Endometrial microvascular endothelial cells (primary cell): ENCODE data around the gene SLC9A3. TPM values are rescaled to one million over a fixed set of nuclear protein-coding genes. Genes with fewer than 3 reads are reported as not detected.
"Not testable (repeated sequence)": the region's sequence is repeated elsewhere in the genome, so short reads cannot be mapped to it uniquely, and the experiment has no call there.

Source experiments
- in situ Hi-C: cut with HindIII; loops from 2 replicates; pipeline ENCODE4 v1.10.0; 2017; ENCODE audit warnings: low sequenced_read_pairs, low pct_unique_long_range_greater_than_20kb; ENCODE audit errors: inconsistent ontology term
- total RNA-seq: library from RNA; depleted of rRNA; stranded (reverse); fragments of >200 nt; gene quantifications from one replicate; pipeline ENCODE4 v1.2.3, GENCODE V29; 2015; ENCODE audit errors: inconsistent ontology term

The SLC9A3 gene
- total RNA-seq, 1 donor from 2014 or later: 2.0 TPM

DNA sequence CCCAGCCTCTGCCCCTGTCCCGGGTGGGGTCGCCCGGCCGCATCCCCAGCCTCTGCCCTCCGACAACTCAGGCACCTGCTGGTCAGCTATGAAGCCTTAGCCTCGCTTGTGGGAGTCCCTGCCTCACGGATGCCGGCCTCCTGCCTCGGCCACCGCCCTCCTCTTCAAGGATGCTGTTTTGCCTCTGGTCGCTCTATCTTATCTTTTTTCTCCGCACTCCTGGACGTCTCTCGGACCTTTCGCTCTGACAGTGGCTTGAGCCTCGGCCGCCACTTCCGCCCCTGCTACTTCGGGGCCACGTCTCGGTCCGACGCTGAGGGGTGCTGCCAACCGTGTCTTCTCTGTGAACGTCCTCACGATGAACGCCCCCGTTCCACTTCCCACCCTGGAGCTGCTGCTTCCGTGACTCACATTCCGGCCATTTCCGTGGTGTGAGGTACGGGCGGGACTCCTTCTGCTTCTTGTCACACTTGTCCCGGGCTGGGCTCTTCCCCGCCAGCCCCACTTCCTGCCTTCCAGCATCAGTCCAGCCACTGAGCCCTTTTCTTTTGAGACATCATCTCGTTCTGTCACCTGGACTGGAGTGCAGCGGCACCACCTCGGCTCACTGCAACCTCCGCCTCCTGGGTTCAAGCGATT, 26.3 kb downstream of the SLC9A3 start:
- in situ Hi-C loops: no loop called here

DNA sequence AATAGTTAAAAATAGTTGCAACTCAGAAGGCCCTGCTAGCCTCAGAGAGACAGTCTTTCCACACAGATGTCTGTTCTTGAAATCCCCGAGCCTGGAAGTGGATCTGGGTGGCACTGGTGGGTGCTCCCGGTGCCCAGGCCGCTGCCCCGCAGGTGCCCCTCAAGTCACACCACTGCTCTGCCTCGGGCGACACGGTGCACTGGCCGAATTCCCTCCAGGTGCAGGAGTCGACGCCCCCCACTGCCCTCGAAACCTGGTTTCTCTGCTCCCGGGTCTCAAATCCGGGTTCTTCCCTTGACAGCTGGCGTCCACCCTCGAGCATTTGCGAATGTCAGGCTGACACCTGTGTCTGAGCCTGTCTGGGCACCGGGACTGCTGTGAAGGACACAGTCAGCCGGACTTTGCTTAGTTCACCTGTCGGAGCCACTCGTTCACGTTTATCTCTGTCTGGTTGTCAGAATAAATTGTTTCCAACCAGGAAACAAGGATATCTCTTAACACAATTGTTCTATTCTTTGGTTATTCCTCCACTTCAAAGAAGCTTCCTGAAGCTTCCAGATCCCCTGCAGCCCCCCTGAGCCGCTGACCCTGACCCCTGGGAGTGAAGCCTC, 27.1 kb downstream of the SLC9A3 start:
- in situ Hi-C loops: no loop called here

DNA sequence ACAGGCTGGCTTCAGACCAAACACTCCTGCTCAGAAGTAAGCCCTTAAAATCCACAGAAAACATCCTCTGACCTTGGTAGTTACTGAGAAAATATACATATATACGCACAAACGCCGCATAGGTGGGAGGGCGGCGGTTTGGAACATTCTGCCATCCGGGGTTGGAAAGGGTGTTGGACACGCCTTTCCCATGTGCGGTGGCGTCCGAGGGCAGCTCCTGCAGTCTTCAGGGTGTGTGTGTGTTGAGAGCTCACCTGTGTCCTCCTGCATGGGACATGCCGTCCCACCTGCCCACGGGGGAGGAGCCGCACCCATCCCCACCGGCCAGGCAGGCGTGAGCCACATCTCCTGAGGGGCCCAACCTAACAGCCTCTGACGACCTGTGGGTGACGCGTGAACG, 28.2 kb downstream of the SLC9A3 start:
- in situ Hi-C loops: no loop called here

DNA sequence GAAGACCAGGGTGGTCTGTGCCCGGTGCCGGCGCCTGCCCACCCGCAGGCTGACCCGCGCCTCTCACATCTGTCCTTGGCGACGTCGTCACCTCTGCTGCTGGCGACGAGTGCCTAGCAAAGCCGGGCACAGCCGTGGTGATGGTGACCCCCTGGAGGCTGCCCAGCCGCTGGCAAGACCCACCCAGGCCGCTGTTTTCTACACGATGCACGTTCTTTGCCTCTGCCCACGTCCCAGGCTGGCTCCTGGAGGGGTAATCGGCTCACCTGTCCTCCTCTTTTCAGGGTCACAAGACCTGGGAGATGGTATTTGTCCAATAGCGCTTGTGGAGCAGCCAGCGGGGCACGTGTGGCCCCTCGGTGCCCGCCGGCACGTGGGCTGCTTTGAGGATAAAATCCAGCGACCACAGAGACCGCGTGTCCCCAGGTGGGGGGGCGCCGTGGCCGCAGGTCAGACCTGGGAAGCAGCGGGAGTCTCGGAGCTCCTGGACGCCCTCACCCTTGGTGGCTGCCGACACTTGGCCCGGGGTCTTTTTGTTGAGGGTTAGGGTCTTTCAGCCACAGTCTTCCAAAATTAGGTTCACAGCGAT, 29.5 kb downstream of the SLC9A3 start:
- in situ Hi-C loops: no loop called here

DNA sequence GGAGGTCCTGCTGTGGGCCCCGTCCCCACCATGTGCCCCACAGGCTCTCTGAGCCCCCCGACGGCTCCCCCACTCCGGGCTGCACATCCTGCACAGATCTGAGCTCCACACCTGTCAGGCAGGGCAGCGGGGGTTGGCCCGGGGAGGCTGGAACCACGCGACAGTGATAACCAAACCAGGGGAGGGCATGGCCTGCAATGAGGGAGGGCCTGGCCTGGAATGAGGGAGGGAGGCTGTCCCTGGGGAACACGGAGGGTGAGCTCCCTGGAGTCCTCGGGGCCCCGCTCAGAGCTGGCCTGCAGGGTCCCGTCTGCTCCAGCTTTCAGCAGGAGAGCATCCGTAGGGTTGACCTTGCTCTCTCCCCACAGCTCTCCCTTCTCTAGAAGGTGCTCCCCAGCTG, 30.5 kb downstream of the SLC9A3 start:
- in situ Hi-C loops: no loop called here

DNA sequence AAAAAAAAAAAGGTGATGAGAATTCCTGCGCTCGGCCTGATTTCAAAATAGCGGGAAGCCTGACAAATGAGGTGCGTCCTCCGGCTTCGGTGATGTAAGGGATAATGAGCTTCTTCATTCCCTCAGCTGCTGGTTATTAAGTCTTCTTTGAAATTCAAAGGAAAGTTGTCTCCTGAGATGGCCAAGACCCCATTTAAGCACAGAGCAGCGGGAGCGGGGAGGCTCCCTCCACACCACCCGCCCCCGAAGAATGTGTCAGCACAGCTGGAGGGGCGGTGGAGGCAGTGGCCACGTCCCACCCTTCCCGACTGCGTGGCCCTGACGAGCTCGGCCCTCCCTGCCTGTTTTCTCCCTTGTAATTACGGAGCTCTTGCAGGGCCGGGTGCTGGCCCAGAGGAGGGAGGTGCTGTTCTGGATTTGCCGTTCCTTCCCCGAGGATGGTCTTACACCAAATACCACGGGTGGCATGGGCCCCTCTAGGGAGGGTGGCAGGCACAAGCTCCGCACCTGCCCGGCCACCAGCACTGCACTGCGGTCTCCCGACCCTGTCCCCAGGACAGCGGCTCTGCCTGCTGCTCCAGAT, 31.0 kb downstream of the SLC9A3 start:
- in situ Hi-C loops: no loop called here

DNA sequence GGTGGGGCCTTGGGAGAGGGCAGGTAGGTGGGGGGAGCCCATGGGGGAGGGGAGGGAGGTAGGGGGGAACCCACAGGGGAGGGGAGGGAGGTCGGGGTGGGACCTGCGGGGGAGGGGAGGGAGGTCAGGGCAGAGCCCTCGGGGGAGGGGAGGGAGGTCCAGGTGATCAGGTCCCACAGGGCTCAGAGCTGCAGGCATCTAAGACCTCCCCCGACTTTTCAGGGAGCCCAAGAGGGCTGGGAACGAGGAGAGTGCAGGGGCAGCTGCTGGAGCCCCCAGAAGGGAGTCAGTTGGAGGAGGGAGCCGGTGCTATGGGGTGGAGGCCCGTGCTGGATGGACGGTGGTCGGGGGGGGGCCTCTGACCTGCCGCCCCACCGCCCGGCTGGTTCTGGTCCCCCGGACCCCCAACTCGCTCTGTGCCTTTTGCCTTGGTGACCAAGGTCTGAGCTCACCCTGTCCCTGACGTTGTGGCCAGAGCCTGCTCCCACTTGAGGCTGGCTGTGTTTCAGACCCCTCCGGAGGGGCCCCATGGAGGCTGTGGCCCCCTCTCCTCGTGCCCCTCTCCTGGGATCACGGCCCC, 31.8 kb downstream of the SLC9A3 start:
- in situ Hi-C loops: no loop called here

DNA sequence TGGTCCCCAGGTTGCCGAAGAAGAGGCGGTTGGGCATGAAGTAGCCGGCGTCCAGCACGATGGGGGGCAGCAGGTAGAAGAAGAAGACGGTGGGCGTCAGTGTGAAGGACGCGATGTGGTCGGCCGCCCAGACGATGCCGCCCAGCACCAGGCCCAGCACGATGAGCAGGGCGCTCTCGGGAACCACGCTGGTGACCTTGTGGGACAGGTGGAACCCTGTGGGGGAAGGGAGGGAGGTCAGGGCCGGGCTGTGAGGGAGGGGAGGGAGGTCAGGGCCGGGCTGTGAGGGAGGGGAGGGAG, 32.4 kb downstream of the SLC9A3 start:
- in situ Hi-C loops: no loop called here

DNA sequence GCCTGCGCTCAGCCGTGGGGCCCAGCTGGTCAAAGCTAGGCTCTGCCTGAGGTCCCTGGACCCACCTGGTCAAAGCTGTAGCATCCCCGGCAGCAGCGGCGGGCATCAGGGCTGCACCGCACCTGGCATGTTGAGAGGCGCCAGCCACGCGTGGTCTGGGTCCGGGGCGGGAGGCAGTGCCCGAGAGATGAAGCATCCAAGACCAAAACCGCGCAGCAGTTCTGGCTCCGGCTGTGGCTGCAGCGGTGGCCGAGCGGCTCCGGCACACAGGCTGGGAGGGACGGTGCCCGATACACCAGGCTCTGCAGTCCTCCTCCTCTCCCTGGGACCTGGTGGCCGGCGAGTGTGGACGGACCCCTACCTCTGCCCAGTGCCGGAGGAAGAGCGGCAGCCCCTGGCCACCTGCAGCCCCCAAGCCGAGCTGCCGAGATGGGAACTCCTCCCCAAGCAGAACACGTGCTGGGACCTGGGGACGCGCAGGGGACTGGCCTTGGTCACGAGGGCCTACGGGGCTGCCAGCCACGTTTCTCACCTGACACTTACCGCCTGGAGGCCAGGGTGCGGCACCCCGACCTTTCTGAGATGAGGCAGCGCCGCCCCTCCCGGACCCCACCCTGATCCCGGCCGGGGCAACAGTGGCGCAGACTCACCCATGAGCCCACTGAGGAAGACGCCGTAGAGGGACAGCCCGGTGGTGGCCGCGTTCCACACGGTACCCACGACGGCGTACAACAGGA, 33.0 kb downstream of the SLC9A3 start:
- in situ Hi-C loops: no loop called here

DNA sequence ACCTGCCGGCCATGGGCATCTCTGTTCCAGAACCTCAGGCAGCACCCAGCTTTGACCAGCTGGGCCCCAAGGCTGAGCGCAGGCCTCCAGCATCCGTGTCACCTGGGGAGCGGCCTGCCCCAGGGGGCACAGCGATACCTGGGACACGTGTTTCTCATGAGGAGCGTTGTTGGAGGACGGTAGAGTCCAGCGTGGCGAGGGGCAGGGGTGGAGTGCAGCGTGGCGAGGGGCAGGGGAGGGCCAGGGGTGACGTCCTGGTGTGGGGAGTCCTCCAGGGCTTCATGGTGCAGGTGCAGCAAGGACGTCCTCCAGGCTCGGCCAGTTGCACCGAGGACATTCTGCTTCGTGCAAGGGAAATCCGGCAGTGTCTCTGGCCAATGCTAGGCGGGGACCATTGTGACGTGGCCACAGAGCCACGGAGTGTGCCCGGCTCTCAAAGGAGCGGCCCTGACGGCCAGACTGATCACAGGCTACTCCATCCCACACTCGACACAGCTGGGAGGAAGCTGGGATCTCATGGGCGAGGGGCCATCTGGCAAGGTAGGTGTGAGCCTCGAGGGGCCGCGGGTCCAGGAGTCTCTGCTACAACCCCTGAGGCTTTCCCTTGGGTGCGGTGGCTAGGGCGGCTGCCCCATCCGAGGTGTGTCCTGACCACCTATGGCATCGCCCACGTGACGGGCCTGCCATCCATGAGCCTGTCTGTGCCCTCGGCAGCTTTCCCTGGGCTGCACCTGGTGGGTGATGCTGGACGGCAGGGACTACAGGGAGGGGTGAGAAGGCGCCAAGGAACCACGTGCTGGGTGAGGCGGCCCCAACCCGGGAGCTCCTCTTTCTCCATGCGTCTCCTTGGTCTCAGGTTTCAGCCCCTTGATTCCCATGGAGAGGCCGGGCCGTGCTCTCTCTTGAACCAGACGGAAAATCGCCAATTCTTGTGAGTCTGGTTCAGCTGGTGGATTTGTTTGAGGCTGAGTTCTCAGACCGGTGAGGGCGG, 33.8 kb downstream of the SLC9A3 start:
- in situ Hi-C loops: no loop called here

DNA sequence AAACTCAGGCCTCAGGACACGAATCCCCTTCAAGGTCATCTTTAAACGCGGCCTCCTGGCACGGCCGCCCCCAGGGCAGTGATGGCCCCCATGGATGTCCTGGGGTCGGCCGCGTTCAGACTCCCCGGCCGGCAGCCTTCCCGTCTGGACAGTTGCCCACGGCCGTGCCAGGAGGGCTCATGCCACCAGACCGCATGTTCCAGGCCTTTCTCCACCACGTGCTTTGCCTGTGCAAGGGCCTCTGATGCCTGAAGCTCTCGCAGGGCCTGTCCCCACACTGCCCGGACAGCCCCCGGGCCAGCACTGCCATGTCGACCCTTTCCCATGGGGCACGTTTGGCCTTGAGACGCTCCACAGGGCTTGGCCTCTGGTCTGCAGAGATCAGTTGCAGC, 34.6 kb downstream of the SLC9A3 start:
- in situ Hi-C loops: no loop called here

DNA sequence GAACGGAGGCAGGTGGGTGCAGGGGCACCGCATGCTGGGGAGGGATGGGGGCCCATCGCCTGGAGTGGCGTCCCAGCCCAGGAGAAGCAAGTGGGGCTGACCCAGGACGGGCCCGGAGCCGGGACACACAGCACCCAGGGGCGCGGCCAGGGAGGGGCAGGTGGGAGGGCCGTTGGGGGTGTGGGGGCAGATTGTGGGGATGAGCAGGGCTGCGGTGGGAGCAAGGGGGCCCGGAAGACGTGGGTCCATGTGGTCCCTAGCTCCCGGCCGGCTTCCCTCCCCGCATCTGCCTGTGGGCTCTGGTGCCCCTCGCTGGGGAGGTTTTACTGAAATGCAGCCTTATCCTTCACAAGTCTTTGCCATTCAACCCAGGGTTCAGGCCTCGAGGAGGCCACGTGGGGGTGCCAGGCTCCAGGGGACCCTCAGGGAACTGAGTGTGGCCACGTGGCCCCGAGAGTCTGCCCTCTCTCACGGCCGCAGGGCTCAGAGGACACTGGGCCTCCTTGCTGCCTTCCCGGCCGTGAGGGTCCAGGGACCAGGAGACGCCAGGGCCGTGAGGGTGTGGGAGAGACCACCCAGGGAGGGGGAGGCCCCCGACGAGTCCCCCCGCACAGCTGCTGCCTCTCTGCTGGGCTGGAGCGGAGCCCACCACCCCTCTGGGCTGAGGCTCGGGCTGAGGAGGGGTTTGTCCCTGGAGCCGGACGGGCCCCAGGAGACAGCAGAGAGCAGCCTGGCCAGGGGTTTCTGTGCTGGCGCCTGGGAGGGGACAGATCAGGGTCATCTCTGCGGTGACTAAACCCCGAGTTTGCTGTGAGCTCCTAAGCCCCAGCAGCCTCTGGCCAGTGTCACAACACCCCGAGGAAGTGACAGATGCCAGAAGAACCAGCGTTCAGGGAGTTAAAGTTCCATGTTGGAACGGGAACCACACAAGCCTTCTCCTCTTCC, 35.2 kb downstream of the SLC9A3 start:
- in situ Hi-C loops: no loop called here

DNA sequence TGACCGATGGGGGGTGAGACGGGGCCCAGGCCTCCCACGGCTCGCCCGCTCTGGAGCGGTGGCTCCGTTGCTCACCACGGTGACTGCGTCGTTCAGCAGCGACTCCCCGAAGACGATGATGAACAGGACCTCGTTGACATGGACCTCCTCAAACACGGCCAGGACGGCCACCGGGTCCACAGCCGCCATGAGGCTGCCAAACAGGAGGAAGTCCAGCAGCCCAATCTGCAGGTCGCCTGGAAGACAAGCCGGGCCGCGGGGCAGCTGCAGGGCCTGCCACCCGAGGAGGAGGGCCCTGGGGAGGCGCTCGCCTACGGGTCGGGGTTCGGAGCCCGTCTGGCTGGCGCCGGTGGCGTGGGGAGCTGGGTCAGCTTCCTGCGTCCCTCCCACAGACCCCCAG, 36.0 kb downstream of the SLC9A3 start:
- in situ Hi-C loops: no loop called here

DNA sequence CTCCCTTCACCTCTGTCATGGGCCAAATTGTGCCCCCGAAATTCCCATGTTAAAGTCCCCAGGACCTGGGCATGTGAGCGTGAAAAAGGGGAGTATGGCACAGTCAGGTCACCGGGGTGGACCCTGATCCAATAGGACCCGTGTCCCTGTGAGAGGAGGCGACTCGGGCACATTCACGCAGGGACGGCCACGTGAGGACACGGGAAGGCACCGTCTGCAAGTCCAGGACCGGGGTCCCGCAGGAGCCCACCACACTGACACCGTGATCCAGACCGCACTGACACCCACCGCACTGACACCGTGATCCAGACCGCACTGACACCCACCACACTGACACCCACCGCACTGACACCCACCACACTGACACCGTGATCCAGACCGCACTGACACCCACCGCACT, 37.7 kb downstream of the SLC9A3 start:
- in situ Hi-C loops: not testable (repeated sequence)

DNA sequence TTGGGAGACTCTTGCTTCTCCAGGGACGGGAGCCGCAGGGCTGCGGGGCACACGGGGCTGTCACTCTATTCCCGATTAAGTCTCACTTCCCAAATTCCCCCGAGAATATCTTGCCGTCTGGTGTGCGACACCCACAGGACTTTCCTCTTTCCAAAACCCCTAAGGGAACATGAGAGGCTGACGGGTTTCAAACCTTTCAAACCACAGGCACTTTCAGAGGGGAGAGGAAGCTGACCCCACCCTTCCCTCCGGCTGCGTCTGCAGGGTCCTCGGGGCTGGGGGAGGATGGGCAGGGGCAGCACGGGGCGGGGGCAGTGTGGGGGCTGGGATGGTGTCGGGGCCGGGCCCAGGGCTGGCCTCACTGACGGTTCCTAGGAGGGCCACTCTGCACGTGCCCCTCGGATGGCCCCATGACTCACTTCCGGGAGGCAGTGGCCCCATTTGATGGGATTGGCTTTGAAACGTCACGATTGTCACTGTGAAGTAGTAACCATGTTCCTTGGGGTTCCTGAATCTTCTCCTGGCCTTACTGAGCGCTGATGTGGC, 38.2 kb downstream of the SLC9A3 start:
- in situ Hi-C loops: no loop called here

DNA sequence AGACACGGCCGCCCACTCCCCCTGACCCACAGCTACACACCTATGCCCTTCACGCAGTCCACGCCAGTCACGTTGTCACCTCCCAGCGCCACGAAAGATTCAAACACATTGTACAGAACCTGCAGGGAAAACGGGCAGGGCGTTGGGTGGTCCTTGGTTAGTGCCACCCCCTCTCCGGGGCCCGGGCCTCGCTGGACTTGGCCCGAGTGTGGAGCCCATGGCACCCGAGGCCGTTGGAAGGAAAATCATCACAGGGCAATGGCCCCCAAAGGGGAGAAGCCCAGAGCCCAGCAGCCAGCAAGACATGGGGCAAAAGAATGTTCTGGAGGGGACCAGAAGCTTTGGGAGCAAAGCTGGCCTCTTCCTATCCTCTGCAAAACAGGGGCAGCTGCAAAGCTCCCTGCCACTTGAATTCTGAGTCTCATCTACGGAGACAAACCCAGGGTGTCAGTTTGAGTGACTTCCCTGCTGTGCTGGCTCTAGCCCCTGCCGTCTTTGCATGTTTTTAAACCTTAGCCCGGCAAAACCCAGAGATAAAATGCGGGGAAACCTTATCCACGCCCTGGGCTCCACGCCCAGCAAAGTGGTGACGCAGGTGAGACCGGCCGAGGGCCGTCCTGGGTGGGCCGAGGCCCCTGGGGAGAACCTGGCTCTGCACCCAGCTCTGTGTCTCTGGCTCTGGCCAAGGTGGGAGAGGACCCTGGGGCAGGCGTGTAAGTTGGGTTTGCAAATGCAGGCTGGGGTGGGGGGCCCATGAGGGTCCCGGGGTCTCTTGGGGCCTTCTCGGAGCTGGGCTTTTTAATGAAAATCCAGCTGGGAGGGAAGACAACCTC, 38.9 kb downstream of the SLC9A3 start:
- in situ Hi-C loops: no loop called here
